Ectodermal cell (in vitro differentiated cells): ENCODE data around the gene ZNF222.
A peak's percentile ranks its signal among the peaks of the same experiment; 100 is the strongest.

Experiments used
- H3K27ac ChIP-seq: 2 replicates; pipeline ENCODE4 v1.7.0; 2013; ENCODE audit warnings: mild to moderate bottlenecking, low read depth, low read length; ENCODE audit not compliant: insufficient read depth, poor library complexity, severe bottlenecking
- H3K27me3 ChIP-seq: 2 replicates; pipeline ENCODE4 v1.7.0; 2013; ENCODE audit warnings: mild to moderate bottlenecking, low read length; ENCODE audit not compliant: insufficient read depth, control insufficient read depth, poor library complexity, severe bottlenecking
- H3K36me3 ChIP-seq: one replicate; pipeline ENCODE4 v1.7.0; 2013; ENCODE audit warnings: low read length; ENCODE audit not compliant: control insufficient read depth, insufficient read depth
- H3K4me1 ChIP-seq: one replicate; pipeline ENCODE4 v1.7.0; 2013; ENCODE audit warnings: low read length; ENCODE audit not compliant: control insufficient read depth, insufficient read depth
- H3K4me3 ChIP-seq: 2 replicates; pipeline ENCODE4 v1.7.0; 2013; ENCODE audit warnings: low read depth, low read length, control low read depth; ENCODE audit not compliant: insufficient read depth
- H3K9me3 ChIP-seq: 2 replicates; pipeline ENCODE4 v1.7.0; 2013; ENCODE audit warnings: mild to moderate bottlenecking, low read length, moderate library complexity; ENCODE audit not compliant: control insufficient read depth
- WGBS, 2 experiments: methylation state at CpG; one replicate each; pipeline ENCODE4 v1.1.7; 2013; ENCODE audit warnings: missing lambda C conversion rate in 2 of 2; 5-methylcytosine and 5-hydroxymethylcytosine counted together

ZNF222 gene

DNA sequence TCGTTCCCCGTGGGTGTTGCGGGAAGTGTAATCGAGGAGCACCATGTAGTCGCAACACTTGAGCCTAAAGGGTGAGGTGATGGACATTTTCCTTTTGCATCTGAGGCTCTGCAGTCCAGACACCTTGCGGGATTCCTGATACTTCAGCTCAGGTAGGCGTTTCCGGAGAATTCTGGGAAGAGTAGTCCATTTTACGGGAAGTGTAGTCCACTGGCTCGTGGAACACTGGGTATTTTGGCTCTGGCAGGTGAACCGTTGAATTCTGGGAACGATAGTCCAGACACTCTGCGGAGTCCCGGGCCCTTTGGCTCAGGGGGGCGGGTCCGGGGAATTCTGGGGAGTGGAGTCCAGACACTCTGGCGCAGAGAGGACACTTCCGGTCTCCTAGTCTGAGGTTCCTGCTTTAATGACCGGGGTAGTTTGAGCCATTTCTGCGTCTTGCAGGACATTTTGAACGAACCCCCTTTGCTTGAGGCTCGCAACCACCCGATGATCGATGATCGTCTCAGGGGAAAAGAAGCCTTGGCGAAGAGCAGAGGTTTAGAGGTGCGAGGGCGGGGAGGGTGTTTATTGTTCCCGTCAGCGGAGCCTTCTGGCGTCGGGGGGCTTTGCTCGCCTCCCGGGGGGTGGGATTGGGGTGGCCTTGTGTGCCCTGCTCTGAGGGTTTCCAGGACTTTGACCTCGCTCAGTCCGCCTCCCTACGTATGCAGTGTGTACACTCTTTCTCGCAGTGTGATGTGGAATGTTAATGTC is 26.6 kb downstream of the ZNF222 start, which contains the start of gene ZNF223:
ZNF223 (plus strand) TSS at position 387 of the 753 bp plus-strand sequence. CDS start 3,141 bp downstream, outside the sequence.
- WGBS, 2 experiments: 4% methylated on average over 38 of the region's 38 CpGs
- no peak within 1 kb of the TSS for H3K27ac ChIP-seq
- no peaks in the 10 kb centered on the region for H3K9me3 ChIP-seq
- H3K27me3 ChIP-seq: no peaks in the 10 kb centered on the region
- peaks cover 2% of the 10 kb centered on the region for H3K4me1 ChIP-seq
- peaks cover 3% of the 10 kb centered on the region for H3K36me3 ChIP-seq
- H3K4me3 ChIP-seq: peak within 1 kb of the TSS; percentile 72

DNA sequence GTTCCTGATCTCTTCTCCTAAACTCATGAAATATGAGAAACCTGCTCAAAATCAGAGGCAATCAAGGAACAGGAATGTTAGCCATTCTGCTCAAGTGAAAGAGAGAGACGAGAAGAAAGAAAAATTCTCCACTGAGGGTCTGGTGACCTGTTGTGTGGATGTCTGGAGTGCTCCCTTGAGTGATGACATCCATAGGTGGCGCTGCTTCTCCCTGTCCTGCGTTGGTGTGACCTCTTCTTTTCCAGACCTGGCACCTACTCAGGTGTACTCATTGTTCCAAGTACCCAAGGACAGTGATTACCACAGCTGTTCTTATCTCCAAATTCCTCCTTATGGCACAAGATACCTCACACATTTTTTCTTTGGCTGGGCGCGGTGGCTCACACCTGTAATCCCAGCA is 30.7 kb downstream of the ZNF222 start:
- 92% methylated on average over 5 of the region's 5 CpGs for WGBS, 2 experiments
- H3K4me1 ChIP-seq: peaks cover 2% of the 10 kb centered on the region
- H3K9me3 ChIP-seq: no peaks in the 10 kb centered on the region
- H3K4me3 ChIP-seq: no peak overlapping the region
- H3K27me3 ChIP-seq: no peaks in the 10 kb centered on the region
- H3K36me3 ChIP-seq: peaks cover 17% of the 10 kb centered on the region
- no peak overlapping the region for H3K27ac ChIP-seq

DNA sequence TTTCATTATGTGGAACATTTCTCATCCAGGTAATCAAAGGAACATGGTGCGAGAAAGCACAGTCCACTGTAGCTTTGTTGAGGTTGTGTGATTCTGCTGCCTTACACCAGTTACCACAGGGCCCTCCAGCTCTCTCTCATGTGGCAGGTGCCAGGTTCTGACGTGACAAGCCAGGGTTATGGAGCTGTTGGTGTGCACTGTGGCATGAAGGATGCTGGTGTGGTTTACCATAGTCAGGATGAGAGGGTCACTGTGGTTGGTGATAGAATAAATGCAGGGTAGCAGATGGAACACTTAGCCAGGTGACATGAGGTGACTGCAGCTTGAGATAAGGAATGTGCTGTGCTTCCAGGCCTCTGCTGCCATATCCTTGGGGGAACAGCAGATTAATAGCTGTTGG is 34.0 kb downstream of the ZNF222 start:
- Histone ChIP-seq H3K36me3 (peaks cover 41% of the 10 kb centered on the region), H3K27ac (no peak overlapping the region), H3K9me3 (no peaks in the 10 kb centered on the region), H3K4me3 (no peak overlapping the region), H3K27me3 (no peaks in the 10 kb centered on the region), H3K4me1 (no peaks in the 10 kb centered on the region)
- 87 to 89% methylated on average over 2 of the region's 2 CpGs for WGBS, 2 experiments

DNA sequence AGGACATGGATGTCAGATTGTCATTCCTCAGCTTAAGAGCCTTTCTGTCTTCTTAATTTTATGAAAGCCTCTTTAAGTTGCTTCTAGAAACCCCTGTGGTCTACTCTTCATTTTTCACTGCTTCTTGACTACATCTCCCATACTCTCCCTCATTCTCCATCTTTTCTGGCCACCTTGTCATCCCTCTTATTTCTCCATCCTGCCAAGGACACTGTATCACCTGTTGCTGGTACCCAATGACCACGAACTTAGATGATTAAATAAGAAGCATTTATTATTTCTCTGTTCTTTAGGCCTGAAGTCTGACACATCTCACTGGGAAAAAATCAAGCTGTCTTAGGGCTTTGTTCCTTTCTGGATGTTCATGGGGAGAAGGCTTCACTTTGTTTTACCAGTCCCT is 35.9 kb downstream of the ZNF222 start:
- Histone ChIP-seq H3K9me3 (peaks cover 4% of the 10 kb centered on the region), H3K4me1 (no peaks in the 10 kb centered on the region), H3K4me3 (no peak overlapping the region), H3K27ac (no peak overlapping the region), H3K36me3 (peaks cover 51% of the 10 kb centered on the region), H3K27me3 (no peaks in the 10 kb centered on the region)
- 100% methylated on average over 1 of the region's 1 CpG; no CpG with 5 or more reads in 1 of the 2 experiments for WGBS, 2 experiments

DNA sequence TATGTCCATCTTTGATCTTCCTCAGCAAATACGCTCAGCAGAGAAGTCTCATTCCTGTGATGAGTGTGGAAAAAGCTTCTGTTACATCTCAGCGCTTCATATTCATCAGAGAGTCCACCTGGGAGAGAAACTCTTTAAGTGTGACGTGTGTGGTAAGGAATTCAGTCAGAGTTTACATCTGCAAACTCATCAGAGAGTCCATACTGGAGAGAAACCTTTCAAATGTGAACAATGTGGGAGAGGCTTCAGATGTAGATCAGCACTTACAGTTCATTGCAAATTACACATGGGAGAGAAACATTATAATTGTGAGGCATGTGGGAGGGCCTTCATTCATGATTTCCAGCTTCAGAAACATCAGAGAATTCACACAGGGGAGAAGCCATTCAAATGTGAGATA is 41.1 kb downstream of the ZNF222 start:
- no peak overlapping the region for H3K4me3 ChIP-seq
- H3K4me1 ChIP-seq: no peaks in the 10 kb centered on the region
- H3K27me3 ChIP-seq: no peaks in the 10 kb centered on the region
- no peak overlapping the region for H3K27ac ChIP-seq
- 60 to 93% methylated on average over 1 to 3 of the region's 3 CpGs for WGBS, 2 experiments
- peaks cover 9% of the 10 kb centered on the region for H3K9me3 ChIP-seq
- peaks cover 50% of the 10 kb centered on the region for H3K36me3 ChIP-seq

DNA sequence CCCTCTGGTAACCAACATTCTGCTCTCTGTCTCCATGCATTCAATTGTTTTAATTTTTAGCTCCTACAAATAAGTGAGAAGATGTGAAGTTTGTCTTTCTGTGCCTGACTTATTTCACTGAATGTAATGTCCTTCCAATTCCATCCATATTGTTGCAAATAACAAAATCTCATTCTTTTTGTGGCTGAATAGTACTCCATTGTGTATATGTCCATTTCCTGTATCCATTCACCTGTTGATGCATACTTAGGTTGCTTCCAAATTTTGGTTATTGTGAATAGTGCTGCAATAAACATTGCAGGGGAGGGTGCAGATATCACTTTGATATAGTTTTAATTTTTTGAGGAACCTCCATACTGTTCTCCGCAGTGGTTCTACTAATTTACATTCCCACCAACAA is 44.2 kb downstream of the ZNF222 start:
- Histone ChIP-seq H3K4me1 (no peaks in the 10 kb centered on the region), H3K4me3 (no peak overlapping the region), H3K27ac (no peak overlapping the region), H3K9me3 (peaks cover 9% of the 10 kb centered on the region), H3K36me3 (peaks cover 28% of the 10 kb centered on the region), H3K27me3 (peaks cover 9% of the 10 kb centered on the region)
- 100% methylated on average over 1 of the region's 1 CpG for WGBS, 2 experiments

DNA sequence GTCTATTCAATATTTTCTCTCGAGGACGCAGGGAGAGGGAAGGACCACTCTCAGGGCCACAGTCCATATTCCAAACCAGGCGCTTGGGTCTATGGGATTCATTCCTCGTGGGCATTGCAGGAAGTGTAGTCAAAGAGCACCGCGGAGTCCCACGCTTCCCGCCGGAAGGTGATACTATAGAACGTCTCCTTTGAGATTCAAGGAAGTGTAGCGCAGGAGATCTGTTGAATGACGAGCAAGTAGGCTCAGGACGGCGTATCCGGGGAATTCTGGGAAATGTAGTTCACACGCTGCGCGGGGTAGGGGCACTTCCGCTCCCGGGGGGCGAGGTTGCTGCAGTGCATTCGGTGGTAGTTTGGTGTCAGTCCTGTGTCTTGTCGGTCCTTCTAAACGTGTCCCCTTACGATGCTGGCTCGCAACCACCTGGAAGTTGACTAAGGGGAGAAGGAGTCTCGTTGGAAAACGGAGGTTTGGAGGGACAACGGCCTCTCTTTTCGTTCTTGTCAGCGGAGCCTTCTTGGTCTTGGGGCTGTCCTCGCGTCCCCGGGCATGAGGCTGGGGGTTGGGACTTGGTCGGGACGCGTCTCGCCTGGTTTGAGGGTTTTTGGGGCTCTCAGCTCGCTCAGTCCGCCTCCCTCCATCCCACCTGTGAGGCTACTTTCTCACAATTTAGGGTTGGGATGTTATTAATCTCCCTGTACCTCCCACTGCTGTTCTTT is 46.8 kb downstream of the ZNF222 start, which contains the start of gene ZNF284:
ZNF284 (plus strand) TSS at position 336 of the 719 bp plus-strand sequence. CDS start 4,231 bp downstream, outside the sequence.
- Histone ChIP-seq H3K27ac (no peak within 1 kb of the TSS), H3K27me3 (peaks cover 9% of the 10 kb centered on the region)
- WGBS, 2 experiments: 4 to 6% methylated on average over 38 to 40 of the region's 40 CpGs

DNA sequence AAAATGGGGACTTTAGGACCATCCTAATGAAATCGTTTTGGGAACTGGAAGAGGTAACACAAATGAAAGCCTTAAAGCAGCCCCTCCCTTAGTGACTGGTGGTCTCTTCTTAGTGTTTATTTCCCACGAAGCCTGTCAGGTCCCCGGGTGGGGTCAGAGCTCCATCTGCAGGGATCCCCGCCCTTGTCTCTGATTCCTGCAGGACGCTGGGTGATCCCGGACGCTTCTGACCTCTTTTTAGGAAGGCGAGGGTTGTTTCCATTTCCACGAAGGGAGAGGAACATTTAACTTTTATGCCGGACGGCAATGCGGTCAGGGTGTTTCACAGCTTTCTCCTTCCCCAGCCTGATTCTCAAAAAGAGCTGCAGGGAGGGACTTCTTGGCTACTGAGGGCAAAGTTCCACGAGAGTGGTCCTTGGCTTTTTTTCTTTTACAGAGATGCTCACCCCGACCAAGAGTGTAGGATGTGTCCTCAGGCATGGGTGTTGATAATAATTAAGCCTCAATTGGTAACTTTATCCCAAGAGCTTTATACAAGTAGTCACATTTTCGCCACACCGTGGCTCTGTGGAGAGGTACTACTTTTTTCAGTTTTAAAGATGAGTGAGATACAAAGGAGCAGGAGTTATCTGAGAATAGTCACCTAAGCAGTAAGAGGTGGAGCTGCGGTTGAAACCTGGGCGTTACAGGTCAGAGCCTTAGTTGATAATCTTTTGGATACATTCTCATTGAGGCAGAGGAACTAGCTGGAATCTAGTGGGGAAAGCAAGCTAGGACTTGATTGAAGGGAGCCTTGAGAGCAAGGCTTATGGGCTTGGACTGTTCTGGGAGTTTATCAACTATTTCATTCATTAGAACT is 47.6 kb downstream of the ZNF222 start:
- H3K4me1 ChIP-seq: no peaks in the 10 kb centered on the region
- peak overlapping the region; percentile 67 for H3K4me3 ChIP-seq
- no peaks in the 10 kb centered on the region for H3K36me3 ChIP-seq
- H3K9me3 ChIP-seq: no peaks in the 10 kb centered on the region
- WGBS, 2 experiments: 53 to 58% methylated on average over 18 of the region's 18 CpGs
- peaks cover 9% of the 10 kb centered on the region for H3K27me3 ChIP-seq
- no peak overlapping the region for H3K27ac ChIP-seq

More for the DNA sequence above, 46.8 kb downstream of the ZNF222 start, which contains the start of gene ZNF284:
- H3K4me3 ChIP-seq: peak within 1 kb of the TSS; percentile 67
- no peaks in the 10 kb centered on the region for H3K9me3 ChIP-seq
- H3K4me1 ChIP-seq: no peaks in the 10 kb centered on the region
- H3K36me3 ChIP-seq: peaks cover 8% of the 10 kb centered on the region

DNA sequence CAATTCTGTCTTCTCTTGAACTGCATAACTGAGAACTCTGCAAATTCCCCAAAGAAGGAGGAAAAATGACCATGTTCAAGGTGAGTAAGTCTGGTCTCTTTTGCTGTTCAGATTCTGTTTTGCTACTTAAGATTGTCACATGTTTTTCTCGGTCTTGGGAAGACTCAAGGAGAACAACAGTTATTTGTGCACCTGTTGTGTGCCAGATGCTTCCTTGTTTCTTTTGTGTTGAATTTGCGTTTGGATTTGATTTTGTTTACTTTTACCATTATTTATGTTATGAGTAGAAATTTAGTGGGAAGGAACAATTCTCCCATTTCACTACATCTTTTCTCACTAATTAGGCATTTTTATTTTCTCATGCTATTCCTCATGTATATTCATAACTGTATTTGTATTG is 51.1 kb downstream of the ZNF222 start:
- 89 to 94% methylated on average over 1 to 2 of the region's 2 CpGs for WGBS, 2 experiments
- H3K27me3 ChIP-seq: peaks cover 9% of the 10 kb centered on the region
- peaks cover 7% of the 10 kb centered on the region for H3K36me3 ChIP-seq
- H3K27ac ChIP-seq: no peak overlapping the region
- no peaks in the 10 kb centered on the region for H3K9me3 ChIP-seq
- no peaks in the 10 kb centered on the region for H3K4me1 ChIP-seq
- H3K4me3 ChIP-seq: no peak overlapping the region
